WTC11 (cell line): ENCODE data around the gene HELB.

Experiments used
- ATF1 ChIP-seq: sonication (generic); formaldehyde crosslinking; IDR thresholded peaks from 2 replicates; pipeline ENCODE4 v1.8.1; 2023; ENCODE audit warnings: mild to moderate bottlenecking, moderate library complexity, missing genetic modification reagents
- ATF3 ChIP-seq: sonication (generic); formaldehyde crosslinking; conservative IDR thresholded peaks from 2 replicates; pipeline ENCODE4 v1.8.1; 2022; ENCODE audit warnings: mild to moderate bottlenecking, missing genetic modification reagents
- CTCF ChIP-seq: fragments of 200-600 bp; IDR thresholded peaks from 2 replicates; pipeline ENCODE4 v1.8.0; 2022; ENCODE audit warnings: antibody characterized with exemption
- FOXJ3 ChIP-seq: sonication (generic); formaldehyde crosslinking; IDR thresholded peaks from 2 replicates; pipeline ENCODE4 v1.9.0; 2021; ENCODE audit warnings: missing genetic modification reagents, mild to moderate bottlenecking, borderline replicate concordance
- NFYB ChIP-seq: sonication (generic); formaldehyde crosslinking; conservative IDR thresholded peaks from 2 replicates; pipeline ENCODE4 v1.8.0; 2022; ENCODE audit warnings: low read depth, missing genetic modification reagents
- SOX15 ChIP-seq: fragments of 250-450 bp; sonication (Bioruptor Pico); IDR thresholded peaks from 2 replicates; pipeline ENCODE4 v1.9.0; 2021; ENCODE audit warnings: mild to moderate bottlenecking
- USF2 ChIP-seq: sonication (generic); formaldehyde crosslinking; IDR thresholded peaks from 2 replicates; pipeline ENCODE4 v1.8.1; 2023; ENCODE audit warnings: mild to moderate bottlenecking, missing genetic modification reagents, moderate library complexity

GRCh38 chr12:66365718-66366490 is 63.6 kb downstream of the HELB start:
- no peak for TF ChIP-seq CTCF
- TF ChIP-seq FOXJ3 (CRISPR knock-in tag): no peak
- TF ChIP-seq ATF3 (CRISPR knock-in tag): no peak
- TF ChIP-seq SOX15 (CRISPR knock-in tag): no peak
- no peak for TF ChIP-seq USF2 (CRISPR knock-in tag)
- TF ChIP-seq NFYB: no peak
- no peak for TF ChIP-seq ATF1 (CRISPR knock-in tag)
